Hematopoietic multipotent progenitor cell treated with erythropoietin and hydrocortisone succinate and interleukin-3 and kit ligand, for 17 days (in vitro differentiated cells): ENCODE results near the gene TIFAB.

Experiments used
- DNase-seq: peaks from one replicate; pipeline ENCODE4 v3.0.0-alpha.2; 2015; ENCODE audit warnings: low spot score

The TIFAB gene

DNA sequence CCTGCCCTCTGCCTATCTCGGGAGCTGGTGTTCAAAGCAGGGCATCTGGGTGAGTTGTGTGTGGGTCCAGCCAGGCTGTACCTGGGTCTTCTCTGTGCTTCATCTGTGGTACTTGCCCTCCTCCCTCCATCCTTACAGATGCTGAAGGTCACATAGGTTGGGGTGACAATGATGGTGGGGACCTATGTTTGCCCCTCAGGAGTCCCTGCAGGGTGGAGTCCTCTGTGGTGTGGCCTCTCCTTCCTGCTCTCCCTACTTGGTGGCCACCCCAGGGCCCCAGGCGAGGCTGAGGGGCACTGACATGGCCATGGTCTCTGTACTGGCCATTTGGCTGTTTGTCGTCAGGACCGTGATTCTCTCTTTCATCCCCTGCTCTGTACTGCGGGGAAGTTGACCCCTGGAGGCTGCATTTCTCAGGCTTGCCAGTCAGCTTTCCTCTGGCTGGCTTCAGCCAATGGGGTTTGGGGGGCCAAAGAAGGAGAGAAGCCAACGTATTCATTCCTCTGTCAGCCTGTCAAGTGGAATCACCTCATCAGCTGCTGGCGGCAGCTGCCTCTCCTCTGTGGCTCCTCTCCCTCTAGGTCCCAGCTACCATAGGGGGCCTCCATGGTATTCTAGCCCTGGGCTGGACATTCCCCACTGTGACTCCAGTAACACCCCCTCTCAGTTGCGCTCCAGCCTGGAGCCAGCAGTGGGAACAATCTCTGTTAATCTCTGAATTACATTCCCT, 9.6 kb downstream of the TIFAB start:
- no peak for DNase-seq

DNA sequence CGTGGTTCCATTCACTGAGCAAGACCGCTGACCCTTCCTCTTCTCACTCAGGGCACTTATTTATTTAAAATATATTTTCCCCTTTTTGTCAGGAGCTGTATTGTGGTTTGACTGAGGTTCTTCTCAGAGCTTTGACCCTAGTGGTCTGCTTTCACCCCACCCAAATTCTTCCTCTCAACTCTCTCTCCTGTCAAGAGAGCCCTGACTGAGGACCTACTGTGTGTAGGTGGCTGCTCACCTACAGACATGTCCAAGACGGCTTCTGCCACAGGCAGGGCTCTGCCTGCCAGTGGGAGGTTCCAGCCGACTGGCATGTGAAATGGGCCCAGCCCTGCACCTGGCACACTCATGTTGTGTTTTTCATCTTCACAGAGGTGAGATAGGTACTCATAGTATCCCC, 10.2 kb downstream of the TIFAB start:
- no peak for DNase-seq

DNA sequence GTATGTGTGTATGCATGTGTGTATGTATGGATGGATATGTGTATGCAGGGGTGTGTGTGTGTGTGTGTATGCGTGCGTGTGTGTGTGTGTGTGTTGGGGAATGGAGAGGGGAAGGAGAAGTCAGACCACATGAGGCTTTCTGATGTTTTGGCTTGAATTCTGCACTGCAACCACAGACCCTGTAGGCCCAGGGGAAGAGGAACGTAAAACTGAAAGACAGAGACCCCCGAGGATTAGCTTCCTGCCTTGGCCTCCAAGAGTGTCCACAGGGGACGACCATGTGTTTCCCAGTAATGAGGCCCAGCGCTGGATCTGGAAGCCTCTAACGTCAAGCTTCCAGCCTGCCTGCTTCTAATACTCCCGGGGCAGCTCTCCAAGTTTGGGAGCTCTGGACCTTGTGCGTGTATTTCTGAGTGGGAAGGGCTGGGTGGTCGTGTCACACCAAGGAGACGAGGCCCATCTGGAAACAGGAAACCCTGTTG, 10.8 kb downstream of the TIFAB start:
- DNase-seq = no peak

DNA sequence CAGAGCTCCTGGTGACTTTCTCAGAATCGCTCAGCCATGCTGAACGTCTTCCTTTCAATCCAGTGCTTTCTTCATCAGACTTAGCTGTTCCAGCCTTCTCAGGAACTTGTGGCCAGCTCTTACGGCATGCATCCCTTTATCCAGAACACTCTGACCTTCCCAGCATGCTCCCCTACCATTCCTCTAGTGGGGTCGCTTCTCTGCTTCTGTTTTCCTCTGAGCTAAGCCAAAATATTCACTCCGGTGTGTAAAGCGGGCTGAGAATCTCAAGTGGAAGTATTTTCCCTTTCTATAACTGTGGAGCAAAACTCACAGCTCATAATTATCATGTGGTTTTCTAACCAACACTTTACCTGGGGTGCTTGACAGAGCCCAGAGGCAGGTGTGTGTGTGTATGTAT, 11.2 kb downstream of the TIFAB start:
- no peak for DNase-seq

DNA sequence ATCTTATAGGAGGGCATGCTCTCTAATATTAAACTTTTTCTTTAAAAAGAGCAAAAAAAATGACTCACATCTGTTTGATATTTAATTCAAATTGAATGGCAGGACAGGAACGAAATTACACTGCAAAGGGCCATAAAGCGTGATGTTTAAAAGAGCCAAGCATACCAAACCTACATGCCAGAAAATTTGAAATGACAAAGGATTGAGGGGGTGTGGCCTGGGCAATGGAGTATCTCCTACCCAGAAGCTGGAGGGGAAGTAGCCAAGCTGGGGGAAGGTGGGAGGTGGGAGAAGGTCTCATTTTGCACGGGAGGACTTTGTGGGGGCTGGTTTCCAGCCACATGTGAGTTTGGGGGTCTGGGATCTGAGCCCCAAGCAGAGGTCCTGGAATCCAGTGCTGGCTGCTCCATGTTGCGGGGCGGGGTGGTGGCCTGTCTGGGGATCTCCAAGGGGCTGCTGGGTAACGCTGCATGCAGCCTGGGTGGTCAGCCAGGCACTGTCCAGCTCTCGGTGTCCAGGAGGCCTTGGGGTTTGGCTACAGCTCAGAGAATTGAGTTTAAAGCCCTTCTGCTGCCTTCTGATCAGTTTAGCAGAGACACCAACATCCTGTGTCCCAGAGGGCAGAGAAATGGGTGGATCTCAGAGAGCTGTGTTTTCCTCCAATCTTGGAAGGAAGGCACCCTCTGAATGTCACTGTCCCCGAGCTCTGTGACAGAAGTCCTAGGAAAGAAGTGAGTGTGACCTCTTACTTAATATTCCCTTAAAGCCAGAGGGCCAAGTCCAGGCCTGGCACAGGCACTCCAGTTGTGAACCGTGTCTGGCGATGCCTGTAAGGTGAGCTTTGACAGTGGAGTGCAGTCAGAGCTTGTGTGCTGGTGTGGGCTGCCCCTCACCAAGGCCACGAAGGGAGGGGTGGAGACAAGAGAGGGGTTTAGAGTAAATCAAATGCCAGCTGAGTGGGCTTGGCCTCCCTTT, 12.6 kb downstream of the TIFAB start:
- DNase-seq = no peak

DNA sequence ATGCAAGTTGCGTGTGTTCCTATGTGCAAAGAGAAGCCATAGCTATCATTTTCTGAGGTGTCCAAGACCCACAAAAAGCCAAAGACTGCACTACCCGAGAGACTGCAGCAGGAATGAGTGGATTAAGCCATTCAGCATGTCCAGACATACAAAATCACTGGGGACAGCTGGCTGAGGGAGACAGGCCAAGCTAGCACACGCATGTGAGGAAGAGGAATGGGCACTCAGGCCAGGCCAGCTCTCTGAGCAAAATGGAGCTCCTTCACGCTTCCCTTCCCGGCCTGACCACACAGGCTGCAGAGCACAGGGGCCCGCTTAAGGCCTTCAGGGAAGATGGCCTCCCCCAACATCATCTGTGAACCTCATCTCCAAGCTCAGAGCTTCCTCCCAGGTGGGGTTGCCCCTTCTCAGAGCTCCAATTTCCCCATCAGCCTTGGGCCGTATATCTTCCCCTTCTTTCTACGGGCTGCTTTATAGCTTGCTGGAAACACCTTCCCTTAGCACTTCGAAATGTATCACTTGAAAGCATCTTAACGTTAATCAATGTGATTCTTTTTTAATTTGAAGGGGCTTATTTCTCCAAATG, 13.4 kb downstream of the TIFAB start:
- no peak for DNase-seq

DNA sequence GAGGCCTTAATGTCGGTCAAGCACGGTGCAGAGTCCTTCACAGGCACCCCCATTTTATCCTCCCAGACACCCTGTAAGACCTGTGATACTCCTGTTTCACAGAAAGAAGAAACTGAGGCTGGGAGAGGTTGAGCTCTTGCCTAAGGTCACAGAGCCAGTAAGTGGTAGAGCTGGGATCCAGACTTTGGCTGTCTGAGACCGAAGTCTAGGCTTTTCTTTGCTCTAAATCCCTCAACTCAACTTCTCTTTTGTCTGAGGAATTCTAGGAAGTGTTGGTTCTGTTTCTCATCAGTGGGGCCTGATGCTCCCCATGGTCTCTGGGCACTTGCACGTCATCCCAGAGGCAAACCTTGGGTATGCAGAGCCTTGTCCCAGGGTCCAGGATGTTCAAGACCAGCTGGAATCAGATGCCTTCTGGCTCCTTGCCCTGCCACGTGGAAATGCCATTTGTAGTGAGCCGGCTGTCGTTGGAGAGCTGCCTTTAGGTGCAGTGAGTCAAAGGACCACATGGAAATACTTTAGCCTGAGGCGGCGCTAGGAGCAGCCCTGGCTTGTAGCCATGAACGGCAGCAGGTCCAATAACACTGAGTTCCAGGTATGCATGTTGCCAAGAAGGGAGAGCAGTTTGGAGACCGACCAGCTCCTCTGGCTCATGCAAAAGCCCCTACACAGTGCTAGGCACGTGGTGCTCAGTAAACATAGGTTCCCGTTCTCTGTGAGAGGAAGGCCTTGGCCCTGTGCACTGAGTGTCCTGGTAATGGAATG, 14.2 kb downstream of the TIFAB start:
- no peak for DNase-seq

DNA sequence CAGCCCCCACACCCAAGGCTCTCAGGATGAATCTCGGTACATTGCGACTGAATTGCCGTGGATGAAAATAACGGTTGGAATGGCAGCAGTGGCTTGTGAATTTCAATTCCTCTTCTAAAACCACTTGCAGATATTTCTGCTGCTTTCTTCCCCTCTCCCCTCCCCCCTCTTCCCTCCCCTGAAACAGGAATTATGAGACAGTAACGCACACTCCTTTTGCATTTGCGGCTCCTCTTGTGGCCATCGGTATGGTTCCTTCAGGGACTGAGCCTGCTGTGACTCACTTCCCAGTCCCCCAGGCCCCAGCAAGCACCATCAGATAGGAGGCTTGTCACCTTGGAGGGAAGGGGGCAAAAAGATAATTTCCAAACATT, 14.7 kb downstream of the TIFAB start:
- no peak for DNase-seq

DNA sequence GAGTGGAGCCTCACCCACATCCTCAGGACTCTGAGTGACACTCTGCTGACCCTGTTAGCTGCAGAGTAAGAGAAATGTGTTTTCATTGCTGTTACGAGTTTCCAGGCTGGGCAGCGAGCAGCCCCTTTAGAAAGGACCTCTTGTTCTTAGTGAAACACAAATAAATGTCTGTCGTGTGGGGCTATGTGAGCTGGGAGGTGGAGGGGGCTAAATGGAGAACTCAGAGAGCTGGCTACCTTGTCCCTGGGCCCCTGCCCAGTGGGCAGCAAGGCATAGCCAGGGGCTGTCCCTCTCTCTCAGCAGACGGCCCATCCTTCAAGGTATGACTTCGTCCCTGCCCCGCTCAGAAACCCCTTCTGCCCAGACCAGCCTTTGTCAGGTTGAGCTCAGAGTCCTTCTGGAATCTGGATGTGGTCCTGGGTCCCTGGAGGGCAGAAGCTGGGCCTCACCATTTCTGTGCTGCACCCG, 15.2 kb downstream of the TIFAB start:
- no peak for DNase-seq

DNA sequence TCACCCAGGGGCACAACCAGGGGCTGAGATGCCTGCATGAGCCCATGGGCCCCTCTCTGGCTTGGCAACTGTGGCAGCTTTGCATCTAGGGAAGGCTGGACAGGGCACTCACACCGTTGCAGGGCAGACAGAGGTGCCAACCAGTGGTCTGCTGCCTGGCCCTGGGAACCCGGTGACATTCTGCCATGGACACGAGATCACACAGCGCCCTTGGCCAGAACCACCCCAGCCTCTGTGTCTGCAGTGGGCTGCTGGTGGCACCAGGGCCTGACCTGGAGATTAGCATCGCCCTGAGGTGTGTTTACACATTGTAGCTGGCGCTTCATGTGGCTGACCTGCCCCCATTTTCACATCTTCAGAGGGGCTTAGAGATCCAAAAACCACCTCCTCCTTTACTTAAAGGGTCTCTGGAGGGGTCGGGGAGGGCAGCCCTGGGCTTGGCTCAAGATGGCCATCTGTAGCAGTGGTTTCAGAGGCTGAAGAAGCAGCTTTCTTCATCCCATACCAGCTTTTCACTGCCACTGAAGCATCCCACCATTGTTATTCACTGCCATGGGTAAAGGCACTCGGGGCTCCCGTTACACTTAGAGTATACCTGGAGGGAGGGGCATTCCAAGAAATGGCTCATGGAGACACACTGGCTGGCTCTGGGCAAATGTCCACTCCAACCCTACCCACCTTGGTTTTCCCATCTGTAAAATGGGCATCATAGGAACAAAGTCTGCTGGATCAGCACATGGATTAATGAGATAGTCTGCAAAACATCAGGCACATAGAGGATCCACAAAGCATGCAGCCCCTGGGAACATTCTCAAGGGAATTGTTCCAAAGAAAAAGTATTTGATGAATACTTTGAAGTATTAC, 16.5 kb downstream of the TIFAB start:
- no peak for DNase-seq

DNA sequence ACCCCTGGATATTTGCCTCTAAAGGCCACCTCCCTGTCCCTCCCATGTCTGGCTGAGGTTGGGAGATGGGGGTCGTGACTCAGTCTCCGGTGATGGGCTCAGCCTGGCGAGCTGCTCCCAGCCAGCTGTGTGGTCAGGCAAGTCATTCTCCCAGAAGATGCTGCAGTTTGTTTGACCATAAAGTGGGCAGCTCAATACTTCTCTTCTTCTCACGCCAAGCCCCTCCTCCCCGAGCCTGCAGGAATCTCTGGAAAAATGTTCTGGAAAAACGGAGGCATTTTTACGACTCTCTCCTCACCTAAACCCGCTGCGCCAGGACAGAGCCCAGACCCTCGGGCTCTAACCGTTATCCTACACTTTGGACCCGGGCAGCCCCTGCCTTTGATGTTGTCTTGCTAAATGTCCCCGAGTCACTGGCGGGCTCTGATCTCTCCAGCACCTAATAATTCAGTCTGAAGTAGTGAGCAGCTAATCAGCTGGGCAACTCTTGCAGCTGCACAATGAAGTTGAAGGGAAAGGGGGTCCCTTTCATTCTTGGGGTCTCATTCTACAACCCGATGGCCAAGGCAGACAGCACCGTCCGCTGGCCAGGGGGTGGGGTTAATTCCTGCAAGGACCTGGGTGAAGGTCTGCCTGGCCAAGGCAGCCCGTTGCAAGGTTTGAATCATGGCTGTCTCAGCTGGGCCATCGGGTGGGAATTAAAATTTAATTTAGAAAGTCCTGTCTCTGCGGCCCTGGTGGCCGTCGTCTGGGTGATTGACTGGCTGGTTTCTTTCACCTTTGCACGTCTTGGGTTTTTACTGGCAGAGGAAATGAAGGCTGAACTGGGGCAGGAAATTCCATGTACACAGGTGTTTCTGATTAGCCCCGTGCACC, 17.3 kb downstream of the TIFAB start:
- no peak for DNase-seq

DNA sequence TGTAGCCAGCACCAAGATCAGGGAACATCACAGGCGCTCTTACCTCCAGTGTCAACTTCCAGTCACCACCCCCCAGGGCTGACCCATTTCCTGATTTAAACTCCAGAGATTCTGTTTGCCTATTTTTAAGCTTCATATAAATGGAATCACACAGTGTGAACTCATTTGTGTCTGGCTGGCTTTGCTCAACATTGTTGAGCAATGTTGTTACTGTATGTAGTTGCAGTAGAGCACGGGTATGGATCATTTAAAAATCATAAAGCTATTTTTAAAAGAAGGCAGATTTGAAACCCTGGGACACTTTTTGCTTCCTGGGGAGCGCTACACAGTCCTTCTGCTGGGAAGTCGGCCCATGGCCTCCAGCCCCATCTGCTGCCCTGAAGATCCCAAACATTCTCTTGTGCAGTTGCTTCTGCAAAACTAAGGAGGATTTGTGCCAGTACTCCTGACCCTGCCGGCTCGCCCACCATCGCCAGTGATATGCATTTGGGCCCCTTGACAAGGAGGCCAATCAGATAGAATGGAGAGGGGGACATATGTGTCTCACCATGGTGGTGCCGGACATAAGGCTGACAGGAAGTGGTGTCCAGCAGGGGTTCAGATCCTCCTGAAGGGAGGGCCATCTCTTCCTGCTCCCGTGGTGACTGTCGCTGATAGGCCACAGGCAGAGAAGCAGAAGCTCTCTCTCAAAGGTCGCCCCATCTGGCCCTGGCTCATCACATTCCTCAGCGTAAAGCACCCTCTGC, 18.3 kb downstream of the TIFAB start:
- no peak for DNase-seq

DNA sequence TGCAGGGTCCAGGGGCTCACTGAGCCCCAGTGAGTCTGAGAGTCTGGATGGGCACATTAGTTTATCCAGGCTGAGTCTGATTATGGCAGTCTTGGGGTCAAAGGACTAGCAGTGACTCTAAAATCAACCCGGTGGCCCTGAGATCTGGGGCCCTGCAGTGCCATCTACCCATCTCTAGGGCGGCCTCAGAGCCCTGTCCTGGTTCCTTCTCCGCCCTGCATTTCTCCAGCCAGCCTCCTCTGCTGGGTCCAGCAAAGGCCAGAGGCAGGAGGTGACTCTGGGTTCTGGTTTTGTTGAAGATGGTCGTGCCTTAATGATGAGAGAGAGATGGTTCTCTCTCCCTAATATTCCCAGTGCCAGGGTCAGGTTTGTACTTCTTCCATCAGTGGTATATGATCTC, 20.0 kb downstream of the TIFAB start:
- DNase-seq = no peak

DNA sequence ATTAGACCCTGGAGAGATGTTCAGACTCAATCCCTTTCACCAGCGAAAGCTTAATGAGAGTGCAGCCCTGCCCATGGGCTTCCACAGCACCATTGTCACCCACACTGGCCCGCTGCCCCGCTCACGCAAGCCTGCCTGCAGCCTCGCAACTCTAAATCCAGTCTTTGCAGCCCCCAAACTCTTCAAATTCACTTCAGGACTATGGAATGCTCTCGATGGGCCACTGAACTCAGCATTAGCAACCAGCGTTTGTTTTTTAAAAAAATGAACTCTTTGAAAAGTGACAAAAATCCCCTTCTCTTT, 22.1 kb downstream of the TIFAB start:
- DNase-seq = no peak

DNA sequence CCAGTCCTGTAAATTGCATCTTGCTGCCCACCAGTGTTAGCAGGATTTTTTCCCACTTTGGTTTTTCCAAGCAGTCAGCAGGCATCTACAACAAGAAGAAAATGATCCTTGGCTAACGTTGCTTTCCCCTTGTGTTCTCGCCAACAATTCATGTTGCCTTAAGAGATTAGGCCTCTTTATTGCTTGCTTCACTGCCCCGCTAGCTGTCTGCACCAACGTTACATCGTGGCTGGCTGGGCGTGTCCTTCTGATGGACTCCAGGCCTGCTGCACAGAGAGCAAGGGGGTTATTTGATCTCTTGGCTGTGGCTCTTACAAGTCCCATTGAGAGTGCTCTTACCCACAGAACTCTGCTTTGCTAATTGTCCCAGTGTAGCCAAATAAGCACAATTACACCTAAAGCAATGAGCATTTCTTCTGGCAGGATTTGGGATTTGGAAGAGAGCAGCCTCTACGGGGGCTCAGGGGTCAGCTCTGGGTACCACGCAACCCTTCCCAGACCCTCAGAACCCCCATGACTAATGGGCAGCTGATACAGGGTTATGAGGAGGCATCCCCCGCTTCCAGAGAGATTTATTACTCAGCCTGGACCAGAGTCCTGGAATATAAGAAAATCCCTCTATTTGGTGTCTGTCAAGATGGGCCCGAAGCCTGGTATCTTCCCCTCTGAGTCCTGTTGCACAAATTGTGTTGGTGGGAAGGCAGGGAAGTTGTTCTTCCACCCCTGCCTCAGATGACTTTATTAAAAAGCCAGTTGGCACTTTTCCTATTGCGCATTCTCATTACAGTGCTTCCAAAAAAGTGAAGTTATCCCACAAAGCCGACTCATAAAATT, 22.6 kb downstream of the TIFAB start:
- DNase-seq = no peak

DNA sequence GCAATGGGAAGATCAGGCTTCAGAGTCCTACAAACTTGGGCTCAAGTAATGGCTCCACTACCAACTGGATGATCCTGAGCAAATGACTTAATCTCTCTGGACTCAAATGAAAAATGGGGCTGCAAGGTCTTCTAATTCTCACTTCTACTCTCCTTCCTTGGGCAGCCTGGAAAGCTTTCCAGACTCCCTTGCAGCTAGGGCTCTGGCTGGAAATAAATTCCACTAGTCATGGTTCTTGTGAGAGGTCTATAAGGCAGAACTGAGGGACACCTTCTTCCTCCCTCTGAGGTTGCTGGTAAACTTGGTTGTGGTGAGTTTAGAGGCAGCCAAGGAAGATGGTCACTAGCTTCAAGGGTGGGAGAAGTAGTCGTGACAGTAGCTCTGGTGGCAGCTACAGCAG, 23.6 kb downstream of the TIFAB start:
- DNase-seq = no peak

DNA sequence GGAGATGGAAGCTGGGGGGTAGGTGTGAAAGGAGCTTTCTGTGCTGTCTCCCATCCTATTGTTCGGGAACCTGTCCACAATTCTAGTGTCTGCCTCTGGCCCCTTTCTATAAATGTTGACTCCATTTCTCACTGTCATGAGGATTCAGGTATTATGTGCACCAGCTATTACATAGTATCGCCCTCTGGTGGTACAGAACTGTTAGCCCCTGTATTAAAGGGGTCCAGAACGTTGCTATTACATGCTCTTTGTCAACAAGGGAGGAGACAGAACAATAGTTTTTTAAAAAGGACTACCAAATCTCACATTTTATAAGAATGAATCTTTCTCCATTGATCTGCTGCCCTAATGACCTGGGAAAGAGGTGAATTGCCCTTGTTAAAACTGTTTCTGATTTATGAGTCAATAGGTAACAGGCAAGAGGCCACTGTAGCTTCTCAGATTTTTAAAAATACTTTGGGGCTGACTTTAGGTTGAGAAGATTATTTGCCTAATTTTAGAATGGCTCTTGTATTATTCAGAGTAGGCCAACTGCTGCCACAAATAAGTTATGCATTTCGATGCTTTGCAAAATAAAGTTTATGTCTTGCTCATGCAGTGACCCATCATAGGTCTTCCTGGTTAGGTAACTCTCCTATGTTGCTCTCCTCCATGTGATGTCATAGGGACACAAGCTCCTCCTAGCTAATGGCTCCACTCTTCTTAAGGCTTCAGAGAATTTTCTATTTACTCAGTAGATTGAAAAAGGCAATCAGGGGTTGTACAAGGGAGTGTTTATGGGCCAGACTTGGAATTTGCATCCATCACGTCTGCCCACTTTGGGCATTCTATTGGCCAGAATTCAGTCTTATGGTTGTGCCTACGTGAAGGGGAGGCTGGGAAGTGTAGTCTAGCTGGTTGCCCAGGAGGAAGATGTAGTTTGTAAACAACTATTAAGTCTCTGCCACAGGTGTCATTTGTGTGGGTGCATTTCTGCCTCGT, 25.8 kb downstream of the TIFAB start:
- peak; percentile 57 for DNase-seq
